ENCODE data around the gene CCDC178.

CCDC178 gene

DNA sequence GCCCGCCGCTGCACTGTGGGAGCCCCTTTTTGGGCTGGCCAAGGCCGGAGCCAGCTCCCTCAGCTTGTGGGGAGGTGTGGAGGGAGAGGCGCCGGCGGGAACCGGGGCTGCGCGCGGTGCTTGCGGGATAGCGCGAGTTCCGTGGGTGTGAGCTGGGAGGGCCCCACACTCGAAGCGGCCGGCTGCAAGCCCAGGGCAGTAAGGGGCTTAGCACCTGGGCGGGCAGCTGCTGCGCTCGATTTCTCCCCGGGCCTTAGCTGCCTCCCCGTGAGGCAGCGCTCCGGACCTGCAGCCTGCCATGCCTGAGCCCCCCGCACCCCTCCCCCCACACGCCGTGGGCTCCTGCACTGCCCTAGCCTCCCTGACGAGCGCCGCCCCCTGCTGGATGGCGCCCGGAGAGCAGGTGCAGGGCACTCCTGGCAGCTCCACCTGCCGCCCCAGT lies 124.4 kb downstream of the CCDC178 start:
- no peak for TF ChIP-seq EGR1 (IDR thresholded peaks at IDR 0.05)

DNA sequence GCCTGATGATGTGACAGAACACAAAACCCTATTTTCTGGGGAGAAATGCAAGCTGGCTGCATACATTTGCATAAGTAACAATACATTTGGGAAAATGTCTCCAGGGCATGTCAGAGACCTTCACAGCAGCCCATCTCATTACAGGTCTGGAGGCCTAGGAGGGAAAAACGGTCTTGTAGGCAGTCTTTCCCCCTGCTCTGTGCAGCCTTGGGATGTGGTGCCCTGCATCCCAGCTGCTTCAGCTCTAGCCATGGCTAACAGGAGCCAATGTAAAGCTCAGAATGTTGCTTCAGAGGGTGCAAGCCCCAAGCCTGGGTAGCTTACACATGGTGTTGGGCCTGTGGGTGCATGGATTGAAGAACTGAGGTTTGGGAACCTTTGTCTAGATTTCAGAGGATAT lies 133.0 kb downstream of the CCDC178 start:
- TF ChIP-seq, protein P1, sequence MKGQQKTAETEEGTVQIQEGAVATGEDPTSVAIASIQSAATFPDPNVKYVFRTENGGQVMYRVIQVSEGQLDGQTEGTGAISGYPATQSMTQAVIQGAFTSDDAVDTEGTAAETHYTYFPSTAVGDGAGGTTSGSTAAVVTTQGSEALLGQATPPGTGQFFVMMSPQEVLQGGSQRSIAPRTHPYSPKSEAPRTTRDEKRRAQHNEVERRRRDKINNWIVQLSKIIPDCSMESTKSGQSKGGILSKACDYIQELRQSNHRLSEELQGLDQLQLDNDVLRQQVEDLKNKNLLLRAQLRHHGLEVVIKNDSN (IDR thresholded peaks at IDR 0.05) = no peak
- TF ChIP-seq ZBTB7A (IDR thresholded peaks at IDR 0.05; ENCODE audit: low read depth) (no peak), TAF1 (IDR thresholded peaks at IDR 0.05; ENCODE audit: low read depth) (no peak), YY1 (IDR thresholded peaks at IDR 0.05; ENCODE audit: low read depth) (no peak), RAD21 (IDR thresholded peaks at IDR 0.05; ENCODE audit: low read depth) (no peak), NFIC (IDR thresholded peaks at IDR 0.05) (no peak)
- TF ChIP-seq, protein P2, sequence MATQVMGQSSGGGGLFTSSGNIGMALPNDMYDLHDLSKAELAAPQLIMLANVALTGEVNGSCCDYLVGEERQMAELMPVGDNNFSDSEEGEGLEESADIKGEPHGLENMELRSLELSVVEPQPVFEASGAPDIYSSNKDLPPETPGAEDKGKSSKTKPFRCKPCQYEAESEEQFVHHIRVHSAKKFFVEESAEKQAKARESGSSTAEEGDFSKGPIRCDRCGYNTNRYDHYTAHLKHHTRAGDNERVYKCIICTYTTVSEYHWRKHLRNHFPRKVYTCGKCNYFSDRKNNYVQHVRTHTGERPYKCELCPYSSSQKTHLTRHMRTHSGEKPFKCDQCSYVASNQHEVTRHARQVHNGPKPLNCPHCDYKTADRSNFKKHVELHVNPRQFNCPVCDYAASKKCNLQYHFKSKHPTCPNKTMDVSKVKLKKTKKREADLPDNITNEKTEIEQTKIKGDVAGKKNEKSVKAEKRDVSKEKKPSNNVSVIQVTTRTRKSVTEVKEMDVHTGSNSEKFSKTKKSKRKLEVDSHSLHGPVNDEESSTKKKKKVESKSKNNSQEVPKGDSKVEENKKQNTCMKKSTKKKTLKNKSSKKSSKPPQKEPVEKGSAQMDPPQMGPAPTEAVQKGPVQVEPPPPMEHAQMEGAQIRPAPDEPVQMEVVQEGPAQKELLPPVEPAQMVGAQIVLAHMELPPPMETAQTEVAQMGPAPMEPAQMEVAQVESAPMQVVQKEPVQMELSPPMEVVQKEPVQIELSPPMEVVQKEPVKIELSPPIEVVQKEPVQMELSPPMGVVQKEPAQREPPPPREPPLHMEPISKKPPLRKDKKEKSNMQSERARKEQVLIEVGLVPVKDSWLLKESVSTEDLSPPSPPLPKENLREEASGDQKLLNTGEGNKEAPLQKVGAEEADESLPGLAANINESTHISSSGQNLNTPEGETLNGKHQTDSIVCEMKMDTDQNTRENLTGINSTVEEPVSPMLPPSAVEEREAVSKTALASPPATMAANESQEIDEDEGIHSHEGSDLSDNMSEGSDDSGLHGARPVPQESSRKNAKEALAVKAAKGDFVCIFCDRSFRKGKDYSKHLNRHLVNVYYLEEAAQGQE (IDR thresholded peaks at IDR 0.05; ENCODE audit: low read depth) = no peak

DNA sequence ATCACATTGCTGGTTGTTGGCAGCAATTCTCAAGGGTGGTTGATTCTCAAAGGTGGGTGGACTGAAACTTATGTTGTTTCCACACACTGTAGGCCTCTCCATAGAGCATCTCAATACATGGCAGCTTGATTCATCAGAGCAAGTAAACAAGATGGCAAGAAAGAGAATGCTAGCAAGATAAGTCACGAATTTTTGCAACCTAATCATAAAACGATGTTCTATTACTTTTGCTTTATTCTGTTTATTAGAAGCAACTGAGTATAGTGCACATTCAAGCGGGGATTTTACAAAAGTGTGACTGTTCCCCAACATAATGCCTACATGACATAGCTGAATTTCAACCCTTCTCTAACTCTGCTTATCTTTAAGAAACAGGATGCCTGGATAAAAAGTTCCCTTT lies 136.2 kb downstream of the CCDC178 start:
- TF ChIP-seq, protein P3, sequence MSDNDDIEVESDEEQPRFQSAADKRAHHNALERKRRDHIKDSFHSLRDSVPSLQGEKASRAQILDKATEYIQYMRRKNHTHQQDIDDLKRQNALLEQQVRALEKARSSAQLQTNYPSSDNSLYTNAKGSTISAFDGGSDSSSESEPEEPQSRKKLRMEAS (IDR thresholded peaks at IDR 0.05) = no peak
- TF ChIP-seq FOXM1 (IDR thresholded peaks at IDR 0.05; ENCODE audit: borderline replicate concordance, low read depth) = no peak
- no peak for TF ChIP-seq TAF1 (IDR thresholded peaks at IDR 0.05; ENCODE audit: low read depth)
- TF ChIP-seq, protein P2 (IDR thresholded peaks at IDR 0.05; ENCODE audit: low read depth) = no peak
- no peak for TF ChIP-seq TEAD4 (IDR thresholded peaks at IDR 0.05)
- TF ChIP-seq YY1 (IDR thresholded peaks at IDR 0.05; ENCODE audit: low read depth) = no peak

DNA sequence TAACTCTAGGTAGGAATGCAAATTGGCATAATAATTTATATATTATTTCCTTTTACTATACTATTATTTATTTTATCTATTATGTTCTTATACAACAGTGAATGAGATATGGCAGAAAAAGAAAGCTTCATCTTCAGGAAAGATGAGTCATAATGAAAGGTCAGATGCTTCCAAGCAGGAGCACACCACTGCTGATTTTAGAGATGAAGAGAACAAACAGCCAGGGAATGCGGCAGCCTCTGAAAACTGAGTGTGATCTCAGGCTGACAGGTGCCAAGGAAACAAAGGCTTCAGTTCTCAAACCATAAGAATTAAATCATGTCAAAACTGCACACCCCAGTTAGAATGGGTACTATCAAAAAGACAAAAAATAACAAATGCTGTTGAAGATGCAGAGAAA lies 149.0 kb downstream of the CCDC178 start:
- no peak for TF ChIP-seq EGR1 (IDR thresholded peaks at IDR 0.05)

DNA sequence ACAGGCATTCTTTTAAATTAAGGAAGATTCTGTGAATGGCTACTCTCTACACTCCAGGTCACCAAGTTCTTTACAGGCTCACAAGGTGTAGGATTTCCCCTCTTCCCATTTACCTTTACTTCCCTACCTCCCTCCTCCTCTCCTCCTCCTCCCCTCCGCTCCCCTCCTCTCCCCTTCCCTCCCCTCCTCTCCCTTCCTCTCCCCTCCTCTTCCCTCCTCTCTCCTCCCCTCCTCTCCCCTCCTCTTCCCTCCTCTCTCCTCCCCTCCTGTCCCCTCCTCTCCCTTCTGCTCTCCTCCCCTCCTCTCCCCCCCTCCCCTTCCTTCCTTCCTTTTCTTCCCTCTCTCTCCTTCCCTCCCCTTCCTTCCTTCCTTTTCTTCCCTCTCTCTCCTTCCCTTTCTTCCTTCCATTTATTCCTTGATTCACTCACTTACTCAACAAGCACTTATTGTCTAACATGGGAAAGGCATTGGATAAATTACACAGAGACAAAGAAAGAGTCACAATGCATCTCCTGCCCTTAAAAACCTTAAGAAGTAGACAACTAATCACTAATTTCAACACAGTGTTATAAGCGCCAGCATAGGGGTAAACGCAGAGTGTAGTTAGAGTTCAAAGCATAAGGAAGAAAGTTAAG lies 152.3 kb downstream of the CCDC178 start:
- TF ChIP-seq, protein P2 (IDR thresholded peaks at IDR 0.05; ENCODE audit: low read depth) = no peak
- TF ChIP-seq, protein P1 (IDR thresholded peaks at IDR 0.05) = no peak
- TF ChIP-seq NFIC (IDR thresholded peaks at IDR 0.05) (no peak), TAF1 (IDR thresholded peaks at IDR 0.05; ENCODE audit: low read depth) (no peak), YY1 (IDR thresholded peaks at IDR 0.05; ENCODE audit: low read depth) (no peak), EP300 (IDR thresholded peaks at IDR 0.05; ENCODE audit: borderline replicate concordance) (no peak), ZBTB7A (IDR thresholded peaks at IDR 0.05; ENCODE audit: low read depth) (no peak), RAD21 (IDR thresholded peaks at IDR 0.05; ENCODE audit: low read depth) (no peak), CREB1 (IDR thresholded peaks at IDR 0.05; ENCODE audit: low read depth) (no peak), CEBPB (IDR thresholded peaks at IDR 0.05) (no peak), TCF12 (IDR thresholded peaks at IDR 0.05; ENCODE audit: low read depth) (no peak), EGR1 (IDR thresholded peaks at IDR 0.05) (no peak), TEAD4 (IDR thresholded peaks at IDR 0.05) (no peak)
- TF ChIP-seq, protein P3 (IDR thresholded peaks at IDR 0.05) = no peak
